Fibroblast of peridontal ligament (primary cell): ENCODE results near the gene MEOX2.

Source experiments
- DNase-seq: peaks from one replicate; pipeline ENCODE4 v3.0.0-alpha.2; 2010; ENCODE audit errors: extremely low read depth

Gene MEOX2

GRCh38 chr7:15681186-15681585 lies 5.3 kb downstream of the MEOX2 start:
- DNase-seq, result no peak

GRCh38 chr7:15680446-15680845 lies 6.0 kb downstream of the MEOX2 start:
- DNase-seq, result no peak

- DNase-seq, result no peak
Measured at GRCh38 chr7:15679306-15679705, 7.2 kb downstream of the MEOX2 start.

- no peak for DNase-seq
Measured at GRCh38 chr7:15678653-15679052, 7.8 kb downstream of the MEOX2 start.

GRCh38 chr7:15675379-15675778 lies 11.1 kb downstream of the MEOX2 start:
- DNase-seq, result no peak

GRCh38 chr7:15674586-15674985 lies 11.9 kb downstream of the MEOX2 start:
- no peak for DNase-seq

- DNase-seq, result no peak
Measured at GRCh38 chr7:15669443-15670090, 16.9 kb downstream of the MEOX2 start.

GRCh38 chr7:15667991-15668390 lies 18.5 kb downstream of the MEOX2 start:
- no peak for DNase-seq

- no peak for DNase-seq
Measured at GRCh38 chr7:15662451-15662850, 24.0 kb downstream of the MEOX2 start.

GRCh38 chr7:15658247-15658646 lies 28.2 kb downstream of the MEOX2 start:
- DNase-seq, result no peak

- DNase-seq, result no peak
Measured at GRCh38 chr7:15652776-15653290, 33.6 kb downstream of the MEOX2 start.

GRCh38 chr7:15651693-15652092 lies 34.8 kb downstream of the MEOX2 start:
- DNase-seq, result no peak

- DNase-seq, result no peak
Measured at GRCh38 chr7:15650787-15651186, 35.7 kb downstream of the MEOX2 start.

GRCh38 chr7:15648461-15648961 lies 38.0 kb downstream of the MEOX2 start:
- no peak for DNase-seq

- DNase-seq, result no peak
Measured at GRCh38 chr7:15647309-15647708, 39.2 kb downstream of the MEOX2 start.

- DNase-seq, result no peak
Measured at GRCh38 chr7:15643000-15643705, 43.3 kb downstream of the MEOX2 start.

GRCh38 chr7:15628876-15629275 lies 57.6 kb downstream of the MEOX2 start:
- DNase-seq, result peak; percentile 64

- peak; percentile 45 for DNase-seq
Measured at GRCh38 chr7:15626041-15626440, 60.4 kb downstream of the MEOX2 start.

- no peak for DNase-seq
Measured at GRCh38 chr7:15625466-15625865, 61.0 kb downstream of the MEOX2 start.

GRCh38 chr7:15621468-15621867 lies 65.0 kb downstream of the MEOX2 start:
- no peak for DNase-seq

GRCh38 chr7:15620491-15621185 lies 65.8 kb downstream of the MEOX2 start:
- no peak for DNase-seq

GRCh38 chr7:15618275-15618674 lies 68.2 kb downstream of the MEOX2 start:
- no peak for DNase-seq

- DNase-seq, result no peak
Measured at GRCh38 chr7:15612205-15612604, 74.3 kb downstream of the MEOX2 start.
